Suppressor macrophage treated with lipopolysaccharide for 1 hour (primary cell): ENCODE data around the gene VENTX.
"Not testable (repeated sequence)": the region's sequence is repeated elsewhere in the genome, so short reads cannot be mapped to it uniquely, and the experiment has no call there.

Source experiments
- DNase-seq, 3 donors: peaks; one replicate each; pipeline ENCODE4 v3.0.0-alpha.2; 2020 to 2022

The VENTX gene

GRCh38 chr10:133217800-133218589 lies 19.7 kb upstream of the VENTX start:
- DNase-seq: no peak

- DNase-seq: no peak
Measured at GRCh38 chr10:133218891-133219290, 18.8 kb upstream of the VENTX start.

GRCh38 chr10:133219782-133220181 lies 17.9 kb upstream of the VENTX start:
- DNase-seq: no peak

GRCh38 chr10:133221331-133221730 lies 16.3 kb upstream of the VENTX start:
- DNase-seq: no peak

- DNase-seq: not testable (repeated sequence)
Measured at GRCh38 chr10:133221756-133222155, 15.9 kb upstream of the VENTX start.

- DNase-seq: no peak
Measured at GRCh38 chr10:133224076-133224475, 13.6 kb upstream of the VENTX start.

GRCh38 chr10:133224756-133225372 lies 12.8 kb upstream of the VENTX start:
- no peak for DNase-seq

- no peak for DNase-seq
Measured at GRCh38 chr10:133225707-133226191, 11.9 kb upstream of the VENTX start.

GRCh38 chr10:133226251-133226808 lies 11.3 kb upstream of the VENTX start:
- DNase-seq: no peak

- no peak for DNase-seq
Measured at GRCh38 chr10:133227256-133227655, 10.4 kb upstream of the VENTX start.

GRCh38 chr10:133229265-133230043 lies 8.2 kb upstream of the VENTX start:
- DNase-seq: no peak

- DNase-seq: no peak
Measured at GRCh38 chr10:133230044-133230361, 7.7 kb upstream of the VENTX start, which contains the start of gene UTF1. Gene UTF1, plus strand, starts transcription at chr10:133230217. Its CDS starts 72 bp downstream, at chr10:133230289.

- DNase-seq: peak; percentile 40 to 74 (median 62)
Measured at GRCh38 chr10:133230387-133231195, 7.1 kb upstream of the VENTX start.

GRCh38 chr10:133231244-133231945 lies 6.3 kb upstream of the VENTX start:
- no peak for DNase-seq

GRCh38 chr10:133231946-133232574 lies 5.6 kb upstream of the VENTX start:
- DNase-seq: no peak

- peak in 1 of 3 donors; percentile 11 for DNase-seq
Measured at GRCh38 chr10:133234796-133235195, 2.9 kb upstream of the VENTX start.

- DNase-seq: peak in 1 of 3 donors; percentile 39
Measured at GRCh38 chr10:133235265-133235855, 2.3 kb upstream of the VENTX start.

- DNase-seq: peak; percentile 58 to 66 (median 64)
Measured at GRCh38 chr10:133235932-133236331, 1.7 kb upstream of the VENTX start.

GRCh38 chr10:133236401-133237240 lies 1.0 kb upstream of the VENTX start:
- DNase-seq: peak in 1 of 3 donors; percentile 48

GRCh38 chr10:133237241-133237587 lies 441 bp upstream of the VENTX start:
- DNase-seq: no peak
